HUES64 (cell line): ENCODE data around the gene TEX13D. TPM values are rescaled to one million over a fixed set of nuclear protein-coding genes. Genes with fewer than 3 reads are reported as not detected.
"Not testable (repeated sequence)": the region's sequence is repeated elsewhere in the genome, so short reads cannot be mapped to it uniquely, and the experiment has no call there.

Experiments
- H3K27ac ChIP-seq: 2 replicates; pipeline ENCODE4 v1.7.0; 2013; ENCODE audit warnings: low read depth, low read length, inconsistent platforms
- H3K27me3 ChIP-seq: 2 replicates; pipeline ENCODE4 v1.6.1; 2013; ENCODE audit warnings: mild to moderate bottlenecking, low read length; ENCODE audit not compliant: insufficient read depth
- H3K36me3 ChIP-seq: 2 replicates; pipeline ENCODE4 v1.6.1; 2013; ENCODE audit warnings: mild to moderate bottlenecking, low read length; ENCODE audit not compliant: insufficient read depth
- H3K4me1 ChIP-seq: 2 replicates; pipeline ENCODE4 v1.6.1; 2013; ENCODE audit warnings: mild to moderate bottlenecking, low read length, moderate library complexity; ENCODE audit not compliant: insufficient read depth
- H3K4me3 ChIP-seq: 2 replicates; pipeline ENCODE4 v1.5.1; 2013; ENCODE audit warnings: mild to moderate bottlenecking, low read length, moderate library complexity
- H3K9ac ChIP-seq: 2 replicates; pipeline ENCODE4 v1.6.1; 2013; ENCODE audit warnings: mild to moderate bottlenecking, low read depth, low read length
- H3K9me3 ChIP-seq: 2 replicates; pipeline ENCODE4 v1.6.1; 2013; ENCODE audit warnings: low read depth, low read length; ENCODE audit not compliant: insufficient read depth
- WGBS: fragments of 150-250, 120-280 bp; methylation state at CpG from one replicate; pipeline ENCODE4 v1.1.7; 2013; ENCODE audit warnings: missing lambda C conversion rate; 5-methylcytosine and 5-hydroxymethylcytosine counted together
- polyA plus RNA-seq, 2 experiments: library from polyadenylated mRNA; stranded (reverse); fragments of 50-300 nt; gene quantifications; one replicate each; pipeline ENCODE4 v1.2.3, GENCODE V29; 2013

Gene TEX13D
- polyA plus RNA-seq (2013, experiment 1 of 2) = 0.15 TPM
- not detected for polyA plus RNA-seq (2013, experiment 2 of 2)

DNA sequence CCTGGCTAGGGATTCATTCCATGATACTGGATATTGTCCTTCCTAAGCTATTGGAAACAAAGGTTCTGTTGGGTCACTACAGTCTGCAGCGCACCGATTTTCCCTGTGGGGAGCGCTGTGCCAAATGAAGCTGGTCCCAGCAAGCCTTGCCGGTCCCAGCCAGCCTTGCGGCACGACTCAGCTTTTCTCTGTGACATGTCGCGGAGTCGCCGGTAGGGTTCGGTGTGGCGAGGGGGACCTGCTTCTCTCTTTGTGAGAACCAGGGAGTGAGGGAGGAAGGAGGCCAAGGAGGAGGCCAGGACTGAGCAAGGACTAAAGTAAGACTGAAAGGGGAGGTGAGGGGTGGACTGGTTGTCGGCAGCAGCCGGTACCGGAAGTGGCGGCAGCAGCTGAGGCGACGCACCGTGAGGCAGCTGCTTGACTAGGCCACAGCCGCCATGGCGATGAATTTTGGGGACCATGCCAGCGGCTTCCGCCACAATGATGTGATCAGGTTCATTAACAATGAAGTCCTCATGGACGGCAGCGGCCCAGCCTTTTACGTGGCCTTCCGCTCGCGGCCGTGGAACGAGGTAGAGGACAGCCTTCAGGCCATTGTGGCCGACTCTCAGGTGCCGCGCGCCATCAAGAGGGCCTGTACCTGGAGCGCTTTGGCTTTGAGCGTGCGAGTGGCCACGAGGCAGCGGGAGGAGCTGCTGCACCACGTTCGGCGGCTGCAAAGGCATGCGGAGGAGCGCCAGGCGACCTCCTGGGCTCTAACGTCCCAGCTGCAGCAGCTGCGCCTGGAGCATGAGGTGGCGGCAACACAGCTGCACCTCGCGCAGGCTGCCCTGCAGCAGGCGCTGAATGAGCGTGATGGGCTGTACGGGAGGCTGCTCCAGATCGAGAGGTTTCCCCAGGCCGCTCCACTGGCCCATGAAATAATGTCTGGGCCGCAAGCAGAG is at the start of gene TEX13D:
Gene TEX13D (plus strand): TSS at position 180 of the 944 bp plus-strand sequence. CDS start 258 bp downstream, at position 438.
- no peaks in the 10 kb centered on the region for H3K9me3 ChIP-seq
- H3K36me3 ChIP-seq = no peaks in the 10 kb centered on the region
- no peak within 1 kb of the TSS for H3K9ac ChIP-seq
- H3K27me3 ChIP-seq = no peaks in the 10 kb centered on the region
- H3K27ac ChIP-seq = no peak within 1 kb of the TSS
- H3K4me3 ChIP-seq = no peak within 1 kb of the TSS
- 96% methylated on average over 57 of the region's 57 CpGs for WGBS
- no peaks in the 10 kb centered on the region for H3K4me1 ChIP-seq

DNA sequence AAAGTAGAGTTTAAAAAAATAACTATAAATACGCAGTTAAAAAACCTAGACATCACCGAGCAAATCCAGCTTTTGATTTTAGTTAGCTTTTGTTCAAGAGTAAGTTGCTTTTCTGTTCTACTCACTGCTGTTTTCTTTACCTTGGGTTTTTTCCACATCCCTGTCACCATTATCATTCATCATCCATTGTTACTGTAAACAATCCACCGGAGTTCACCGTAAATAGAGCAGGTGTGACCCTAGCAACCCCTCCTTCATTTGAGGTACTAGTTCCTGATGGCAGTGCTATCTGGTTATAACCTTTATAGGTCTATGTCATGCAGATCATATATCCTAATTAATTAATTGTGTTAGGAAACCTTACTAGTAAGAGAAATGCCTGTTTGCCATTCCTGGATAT is 43.0 kb upstream of the TEX13D start:
- Histone ChIP-seq H3K9me3 (no peaks in the 10 kb centered on the region), H3K27ac (no peak overlapping the region), H3K4me1 (peaks cover 3% of the 10 kb centered on the region; the same call in 1 of the 2 replicates), H3K9ac (no peak overlapping the region), H3K27me3 (no peaks in the 10 kb centered on the region), H3K4me3 (no peak overlapping the region), H3K36me3 (no peaks in the 10 kb centered on the region)
- WGBS = 49% methylated on average over 2 of the region's 4 CpGs

DNA sequence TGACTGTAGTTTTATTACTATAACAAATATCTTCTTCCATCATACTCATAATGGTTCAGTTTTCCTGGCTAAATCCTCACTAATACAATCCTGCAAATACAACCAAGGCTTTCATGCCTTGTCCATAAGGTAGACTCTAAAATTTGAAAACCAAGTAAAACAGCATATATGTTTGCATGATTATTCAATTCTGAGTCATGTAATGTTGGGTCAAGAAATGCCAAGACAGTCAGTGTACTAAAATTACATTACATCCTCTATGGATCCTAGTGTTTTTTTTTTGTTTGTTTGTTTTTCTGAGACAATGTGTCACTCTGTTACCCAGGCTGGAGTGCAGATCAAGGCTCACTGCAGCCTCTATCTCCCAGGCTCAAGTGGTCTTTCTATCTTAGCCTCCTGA is 38.6 kb upstream of the TEX13D start:
- Histone ChIP-seq H3K9me3 (no peaks in the 10 kb centered on the region), H3K36me3 (no peaks in the 10 kb centered on the region), H3K27me3 (no peaks in the 10 kb centered on the region), H3K4me1 (peaks cover 3% of the 10 kb centered on the region; the same call in 1 of the 2 replicates), H3K27ac (no peak overlapping the region), H3K4me3 (no peak overlapping the region), H3K9ac (no peak overlapping the region)

DNA sequence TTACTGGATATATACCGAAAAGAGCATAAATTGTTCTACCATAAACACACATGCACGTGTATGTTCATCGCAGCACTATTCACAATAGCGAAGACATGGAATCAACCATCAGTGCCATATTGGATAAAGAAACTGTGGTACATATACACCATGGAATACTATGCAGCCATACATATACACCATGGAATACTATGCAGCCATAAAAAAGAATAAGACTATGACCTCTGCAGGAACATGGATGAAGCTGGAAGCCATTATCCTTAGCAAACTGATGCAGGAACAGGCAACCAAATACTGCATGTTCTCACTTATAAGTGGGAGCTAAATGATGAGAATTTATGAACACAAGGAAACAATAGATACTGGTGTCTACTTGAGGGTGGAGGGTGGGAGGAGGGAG is 33.1 kb upstream of the TEX13D start:
- not testable (repeated sequence) for H3K36me3 ChIP-seq, H3K27ac ChIP-seq, H3K4me1 ChIP-seq, H3K9me3 ChIP-seq, H3K4me3 ChIP-seq, H3K27me3 ChIP-seq, H3K9ac ChIP-seq
- 94% methylated on average over 4 of the region's 4 CpGs for WGBS

DNA sequence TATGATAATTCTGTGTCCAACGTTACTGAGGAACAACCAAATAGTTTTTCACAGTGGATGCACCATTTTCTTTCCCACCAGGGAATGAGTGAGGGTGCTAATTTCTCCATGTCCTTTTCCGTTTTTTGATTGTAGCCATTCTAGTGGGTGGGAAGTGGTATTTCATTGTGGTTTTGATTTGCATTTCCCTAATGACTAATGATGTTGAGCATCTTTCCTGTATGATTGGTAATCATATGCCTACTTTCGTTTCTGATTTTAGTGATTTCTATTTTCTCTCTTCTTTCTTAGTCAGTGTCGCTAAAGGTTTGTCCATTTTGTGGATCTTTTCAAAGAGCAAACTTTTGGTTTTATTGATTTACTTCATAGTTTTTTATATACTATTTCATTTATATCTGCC is 32.1 kb upstream of the TEX13D start:
- WGBS = 89% methylated on average over 2 of the region's 4 CpGs
- H3K27ac ChIP-seq = no peak overlapping the region
- H3K4me1 ChIP-seq = no peaks in the 10 kb centered on the region
- H3K36me3 ChIP-seq = no peaks in the 10 kb centered on the region
- no peak overlapping the region for H3K9ac ChIP-seq
- no peak overlapping the region for H3K4me3 ChIP-seq
- no peaks in the 10 kb centered on the region for H3K9me3 ChIP-seq
- no peaks in the 10 kb centered on the region for H3K27me3 ChIP-seq

DNA sequence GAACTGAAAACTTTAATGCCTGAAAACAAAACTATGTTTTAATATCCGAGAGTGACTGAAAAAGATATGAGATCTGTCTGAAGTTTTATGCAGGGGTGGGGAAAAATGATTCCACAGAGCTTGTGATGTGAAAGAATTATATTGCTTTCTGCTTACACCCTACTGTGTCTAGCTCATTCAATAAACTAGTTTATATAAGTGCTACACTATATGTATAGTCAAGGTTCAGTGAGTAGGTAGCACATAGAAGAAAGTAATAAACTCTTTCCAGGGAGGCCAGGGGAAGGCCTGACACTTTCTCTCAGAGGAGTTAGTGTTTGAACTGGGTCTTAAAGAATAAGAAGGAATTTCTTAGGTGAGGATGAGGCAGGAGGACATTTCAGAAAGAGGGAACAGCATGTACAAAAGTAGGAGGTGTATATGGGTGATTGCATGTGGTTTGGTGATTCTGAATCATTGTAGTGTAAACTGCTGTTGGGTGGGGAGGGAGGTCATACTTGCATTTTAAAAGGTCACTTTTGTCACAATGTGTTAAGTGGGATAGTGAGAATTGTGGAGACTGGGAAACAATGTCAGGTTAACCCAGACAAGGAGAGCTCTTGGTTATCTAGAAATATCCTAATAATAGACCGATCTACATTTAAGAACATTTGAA is 25.1 kb upstream of the TEX13D start:
- Histone ChIP-seq H3K4me1 (no peaks in the 10 kb centered on the region), H3K36me3 (no peaks in the 10 kb centered on the region), H3K4me3 (no peak overlapping the region), H3K27me3 (no peaks in the 10 kb centered on the region), H3K27ac (no peak overlapping the region), H3K9ac (no peak overlapping the region), H3K9me3 (no peaks in the 10 kb centered on the region)
- WGBS = 100% methylated on average over 1 of the region's 2 CpGs

DNA sequence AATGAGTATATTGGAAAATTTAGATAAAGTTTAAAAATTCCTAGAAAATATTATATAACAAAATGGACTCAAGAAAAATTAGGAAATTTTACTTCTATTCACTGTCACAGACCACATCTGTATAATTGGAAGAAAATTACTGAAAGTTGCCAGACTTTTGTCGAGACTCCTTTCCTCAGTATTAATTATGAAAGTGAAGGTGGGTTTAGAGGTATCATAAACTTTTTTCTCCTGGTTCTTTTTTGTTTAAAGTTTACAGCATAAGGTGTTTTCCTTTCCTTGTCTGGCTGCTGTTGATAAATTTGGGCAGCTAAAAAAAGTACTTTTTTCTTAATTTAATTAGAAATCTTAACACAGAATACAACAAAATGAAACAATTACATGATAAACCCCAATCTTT is 6.7 kb upstream of the TEX13D start:
- Histone ChIP-seq H3K27me3 (no peaks in the 10 kb centered on the region), H3K4me3 (no peak overlapping the region)
- no CpG with 5 or more reads among the region's 1 CpG for WGBS

DNA sequence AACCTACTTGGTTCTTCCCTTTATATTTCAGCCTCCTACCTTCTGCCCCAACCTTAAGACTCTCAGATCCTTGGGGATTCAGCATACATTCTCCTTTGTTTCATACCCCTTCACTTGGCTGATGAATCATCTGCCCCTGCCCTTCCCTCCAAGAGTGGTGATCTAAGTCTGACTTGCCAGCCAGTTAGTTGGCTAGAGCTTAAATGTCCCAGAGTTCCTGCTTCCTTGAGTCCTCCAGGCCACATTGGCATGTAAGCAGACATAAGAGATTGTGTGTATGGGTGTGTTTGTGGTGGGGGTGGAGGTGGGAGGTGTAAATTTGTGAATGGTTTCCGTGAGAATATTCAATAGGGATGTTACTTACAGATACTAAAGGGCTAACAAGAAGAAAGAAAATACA is 3.7 kb upstream of the TEX13D start:
- Histone ChIP-seq H3K27me3 (no peaks in the 10 kb centered on the region), H3K36me3 (no peaks in the 10 kb centered on the region), H3K9ac (no peak overlapping the region), H3K4me3 (no peak overlapping the region), H3K9me3 (no peaks in the 10 kb centered on the region), H3K27ac (no peak overlapping the region), H3K4me1 (no peaks in the 10 kb centered on the region)
- WGBS = 86% methylated on average over 1 of the region's 1 CpG

More for the DNA sequence above, 6.7 kb upstream of the TEX13D start:
- Histone ChIP-seq H3K27ac (no peak overlapping the region), H3K9me3 (no peaks in the 10 kb centered on the region), H3K36me3 (no peaks in the 10 kb centered on the region), H3K9ac (no peak overlapping the region), H3K4me1 (no peaks in the 10 kb centered on the region)

DNA sequence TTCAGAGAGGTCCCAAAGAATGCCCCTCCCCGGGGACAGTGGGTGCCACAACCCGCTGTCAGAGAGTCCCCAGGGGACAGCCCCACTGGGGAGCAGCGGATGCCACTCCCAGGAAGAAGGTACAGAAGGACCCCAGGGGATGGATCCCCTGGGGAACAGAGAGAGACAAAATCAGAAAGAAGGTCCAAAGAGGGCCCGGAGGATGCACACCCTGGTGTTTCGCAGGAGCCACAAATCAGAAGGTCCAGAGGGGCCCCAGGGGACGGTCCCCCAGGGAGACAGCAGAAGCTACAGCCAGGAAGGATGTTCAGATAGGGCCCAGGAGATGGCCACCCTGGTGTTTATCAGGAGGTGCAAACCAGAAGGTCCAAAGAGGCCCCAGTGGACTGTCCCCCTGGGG is 1.4 kb downstream of the TEX13D start:
- Histone ChIP-seq H3K9me3 (no peaks in the 10 kb centered on the region), H3K9ac (no peak overlapping the region), H3K27ac (no peak overlapping the region), H3K27me3 (no peaks in the 10 kb centered on the region), H3K4me3 (no peak overlapping the region), H3K4me1 (no peaks in the 10 kb centered on the region), H3K36me3 (no peaks in the 10 kb centered on the region)
- WGBS = 94% methylated on average over 6 of the region's 6 CpGs

DNA sequence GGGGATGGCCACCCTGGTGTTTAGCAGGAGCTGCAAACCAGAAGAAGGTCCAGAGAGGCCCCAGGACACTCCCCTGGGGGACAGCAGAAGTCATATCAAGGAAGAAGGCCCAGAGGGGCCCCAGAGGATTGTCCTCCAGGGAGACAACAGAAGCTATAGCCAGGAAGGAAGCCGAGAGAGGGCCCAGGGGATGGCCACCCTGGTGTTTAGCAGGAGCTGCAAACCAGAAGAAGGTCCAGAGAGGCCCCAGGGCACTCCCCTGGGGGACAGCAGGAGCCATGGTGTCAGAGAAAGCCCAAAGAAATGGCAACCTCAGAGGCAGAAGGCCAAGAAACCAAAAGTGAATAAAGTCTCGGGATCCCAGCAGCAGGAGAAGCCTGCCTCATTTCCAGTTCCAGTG is 2.1 kb downstream of the TEX13D start:
- not testable (repeated sequence) for H3K9me3 ChIP-seq, H3K27ac ChIP-seq, H3K4me1 ChIP-seq, H3K27me3 ChIP-seq, H3K9ac ChIP-seq, H3K36me3 ChIP-seq, H3K4me3 ChIP-seq
- 92% methylated on average over 2 of the region's 2 CpGs for WGBS

DNA sequence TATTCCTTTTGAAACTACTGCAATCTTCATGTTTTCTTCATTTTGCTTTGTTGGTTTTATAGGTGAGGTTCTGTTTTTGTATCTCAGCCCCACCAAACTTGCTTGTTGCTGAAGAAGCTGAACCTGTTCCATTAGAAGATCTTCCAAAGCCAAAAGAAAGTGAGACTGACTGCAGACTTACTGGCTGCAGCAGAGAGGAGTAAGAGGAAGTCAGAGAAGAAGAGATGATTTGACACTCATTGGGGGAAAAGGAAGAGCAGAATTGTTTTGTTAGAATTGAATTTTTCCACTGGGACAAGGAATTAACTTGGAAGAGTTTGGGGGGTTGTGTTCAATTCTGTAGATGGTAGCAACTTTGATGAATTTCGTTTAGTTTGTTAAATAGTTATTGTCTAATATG is 3.1 kb downstream of the TEX13D start:
- 92% methylated on average over 1 of the region's 1 CpG for WGBS
- no peak overlapping the region for H3K9ac ChIP-seq
- no peaks in the 10 kb centered on the region for H3K27me3 ChIP-seq
- no peak overlapping the region for H3K27ac ChIP-seq
- H3K9me3 ChIP-seq = no peaks in the 10 kb centered on the region
- H3K36me3 ChIP-seq = no peaks in the 10 kb centered on the region
- H3K4me1 ChIP-seq = no peaks in the 10 kb centered on the region
- no peak overlapping the region for H3K4me3 ChIP-seq
